Measurements from ENCODE around the gene NIT1. TPM values are rescaled to one million over a fixed set of nuclear protein-coding genes. Genes with fewer than 3 reads are reported as not detected.

NIT1 gene
- total and polyA plus RNA-seq, 2 of the 8 experiments (the other 6 are each of a cell fraction or from before 2014, with no cell fraction given): 33.0 to 40.4 TPM

DNA sequence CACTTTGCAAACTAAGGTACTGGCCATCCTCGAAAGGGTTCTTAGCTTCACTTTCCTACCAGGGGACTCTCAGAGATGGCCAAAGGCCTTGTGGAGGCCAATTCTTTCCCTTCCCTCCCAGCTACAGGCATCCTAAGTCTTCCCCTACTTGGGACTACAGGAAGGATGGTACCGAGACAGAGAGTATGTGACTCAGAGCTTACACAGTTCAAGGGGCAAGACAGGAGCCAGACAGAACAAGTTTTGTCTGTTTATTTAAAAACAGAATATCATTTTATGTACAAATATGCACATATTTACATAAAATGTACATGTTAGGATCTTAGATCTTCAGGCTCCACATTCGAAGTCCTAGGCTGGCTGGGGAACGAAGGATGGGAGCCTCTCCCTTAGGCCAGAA lies 47.1 kb upstream of the NIT1 start:
- no peak for TF ChIP-seq CBX8 (IDR thresholded peaks at IDR 0.05; ENCODE audit: borderline replicate concordance, low read depth, low read length)
- TF ChIP-seq CREB1 (IDR thresholded peaks at IDR 0.05): no peak
- TF ChIP-seq EZH2 (IDR thresholded peaks at IDR 0.05; ENCODE audit: low read depth, low read length, severe bottlenecking): no peak
- no peak for TF ChIP-seq JUN (IDR thresholded peaks at IDR 0.05; ENCODE audit: low read depth, low read length)
- TF ChIP-seq RFX5 (IDR thresholded peaks at IDR 0.05; ENCODE audit: borderline replicate concordance, low read depth, low read length): no peak
- no peak for TF ChIP-seq EP300 (IDR thresholded peaks at IDR 0.05; ENCODE audit: borderline replicate concordance in 1 of 2, low read depth in 2 of 2, low read length in 2 of 2)
- no peak for TF ChIP-seq GABPA (IDR thresholded peaks at IDR 0.05; ENCODE audit: borderline replicate concordance, insufficient read depth, low read length)
- no peak for TF ChIP-seq TEAD4 (IDR thresholded peaks at IDR 0.05; ENCODE audit: low read depth, low read length)
- no peak for TF ChIP-seq RNF2 (IDR thresholded peaks at IDR 0.05; ENCODE audit: borderline replicate concordance, low read depth, low read length, missing control alignments, poor library complexity, severe bottlenecking)
- TF ChIP-seq TAF7 (optimal IDR thresholded peaks at IDR 0.05; ENCODE audit: borderline replicate concordance, low read depth, low read length): no peak
- TF ChIP-seq RXRA (IDR thresholded peaks at IDR 0.05; ENCODE audit: insufficient read depth, low read depth, low read length): no peak
- no peak for TF ChIP-seq POU5F1 (IDR thresholded peaks at IDR 0.05; ENCODE audit: low read depth, low read length)
- Histone ChIP-seq H3K23ac (ENCODE audit: insufficient read length) (no peak overlapping the region), H3K27me3 (replicated peaks in 1 of 4; ENCODE audit: control insufficient read depth in 3 of 4, extremely low read depth in 1 of 4, insufficient read depth in 3 of 4, low read length in 3 of 4) (no peaks in the 10 kb centered on the region), H3K56ac (replicated peaks; ENCODE audit: insufficient read length, low read depth, low read length) (no peak overlapping the region), H3K23me2 (ENCODE audit: low read depth, low read length) (no peaks in the 10 kb centered on the region), H3K4me2 (ENCODE audit: insufficient read depth in 1 of 2, low read depth in 2 of 2, low read length in 2 of 2) (no peak overlapping the region), H3K79me1 (ENCODE audit: low read depth, low read length) (no peaks in the 10 kb centered on the region), H3K18ac (ENCODE audit: extremely low read depth, low read length) (no peak overlapping the region), H4K20me1 (replicated peaks in 1 of 2; ENCODE audit: control insufficient read depth in 1 of 2, insufficient read depth in 2 of 2, low read length in 2 of 2) (peaks cover 0 to 3% of the 10 kb centered on the region in 2 experiments), H2AFZ (ENCODE audit: low read length) (no peak overlapping the region), H3K36me3 (ENCODE audit: control insufficient read depth in 2 of 4, insufficient read depth in 4 of 4, low read length in 3 of 4) (no peaks in the 10 kb centered on the region), H2AK5ac (ENCODE audit: low read depth, low read length) (no peak overlapping the region), H3K14ac (ENCODE audit: insufficient read length) (no peak overlapping the region), H3K9me3 (ENCODE audit: insufficient read depth in 2 of 2, low read depth in 1 of 2, low read length in 1 of 2) (no peaks in the 10 kb centered on the region), H4K8ac (ENCODE audit: extremely low read depth, insufficient read depth, low read length) (no peak overlapping the region), H3K79me2 (ENCODE audit: control insufficient read depth in 1 of 2, insufficient read depth in 2 of 2, low read length in 2 of 2) (no peaks in the 10 kb centered on the region), H3K4me1 (replicated peaks in 1 of 4; ENCODE audit: control insufficient read depth in 3 of 4, insufficient read depth in 4 of 4, low read length in 3 of 4) (peaks cover 0 to 8% (median 3%) of the 10 kb centered on the region in 4 experiments; a peak in 3 of 7 replicates), H3K9ac (replicated peaks in 1 of 4; ENCODE audit: extremely low read depth in 1 of 4, low read depth in 3 of 4, low read length in 3 of 4) (no peak overlapping the region), H3K4ac (replicated peaks; ENCODE audit: insufficient read length, low read depth, low read length) (no peak overlapping the region), H4K91ac (replicated peaks; ENCODE audit: insufficient read length, low read length) (no peak overlapping the region), H2BK15ac (ENCODE audit: low read length) (no peak overlapping the region), H2BK12ac (ENCODE audit: low read depth, low read length) (no peak overlapping the region), H3K4me3 (ENCODE audit: extremely low read depth in 1 of 4, insufficient read depth in 2 of 4, low read depth in 3 of 4, low read length in 4 of 4) (no peak overlapping the region), H2BK5ac (ENCODE audit: low read depth, low read length) (no peak overlapping the region), H3K27ac (ENCODE audit: low read depth, low read length) (no peak overlapping the region), H2BK120ac (replicated peaks; ENCODE audit: low read depth, low read length) (no peak overlapping the region), H4K5ac (ENCODE audit: insufficient read length, low read depth, low read length) (no peak overlapping the region), H2BK20ac (ENCODE audit: low read length) (no peak overlapping the region)
- 89% methylated on average over 4 of the region's 4 CpGs; no CpG with 5 or more reads in 1 of the 2 experiments for WGBS, 2 experiments (ENCODE audit: extremely low coverage in 1 of 2, insufficient coverage in 1 of 2, insufficient read length in 1 of 2, insufficient replicate concordance in 2 of 2, low coverage in 1 of 2, low lambda C conversion rate in 2 of 2, missing lambda C conversion rate in 1 of 2)
- no peak for FAIRE-seq
- no peak for DNase-seq (ENCODE audit: low read depth in 1 of 2, low spot score in 2 of 2)
- POLR2A ChIA-PET (ENCODE audit: partially characterized antibody): interaction anchor here (0.8 to 2.5 kb wide), 6 partner anchors 11 to 159 kb away, joined by 3 to 6 read pairs (median 4); partner anchors contain the start of genes TSTD1 and USF1
- CTCF ChIA-PET (ENCODE audit: partially characterized antibody): interaction anchor here (0.6 to 17.8 kb wide), 18 partner anchors 10 to 240 kb away, joined by 3 to 282 read pairs (median 4); partner anchors contain the start of genes KLHDC9, NECTIN4, TSTD1 and USF1

Measured in H1 (cell line).